B cell (primary cell): ENCODE data around the gene PPP2R2D.

Source experiments
- CTCF ChIP-seq: fragments of 200-600 bp; IDR thresholded peaks from one replicate; pipeline ENCODE4 v1.8.0; 2022; ENCODE audit warnings: antibody characterized with exemption, mild to moderate bottlenecking
- EZH2 ChIP-seq: IDR thresholded peaks from 2 replicates; pipeline ENCODE4 v1.6.1; 2012; ENCODE audit warnings: borderline replicate concordance, low read depth, mild to moderate bottlenecking, moderate library complexity, low read length; ENCODE audit not compliant: insufficient read depth, poor library complexity, severe bottlenecking

GRCh38 chr10:131936736-131937135 is 35.9 kb downstream of the PPP2R2D start:
- TF ChIP-seq EZH2 (no peak), CTCF (no peak)
